Upper lobe of left lung (tissue), 6 donors: ENCODE measurements around the gene ITPKB. TPM values are rescaled to one million over a fixed set of nuclear protein-coding genes. Genes with fewer than 3 reads are reported as not detected.
"Not testable (repeated sequence)": the region's sequence is repeated elsewhere in the genome, so short reads cannot be mapped to it uniquely, and the experiment has no call there.

ENCODE experiments used
- ATAC-seq, 2 donors: fragments of 200-7000 bp; cut with Tn5 transposase; one replicate each; pipeline ENCODE4 v1.9.1; 2022; ENCODE audit warnings: mild to moderate bottlenecking in 2 of 2, moderate library complexity in 2 of 2; ENCODE audit not compliant: low FRiP score in 2 of 2
- DNase-seq, 2 donors: peaks; one replicate each; pipeline ENCODE4 v3.0.0-alpha.2; 2019 to 2020
- H3K27ac ChIP-seq, 4 donors: fragments of 200-600 bp; sonication (generic); one replicate each; pipeline ENCODE4 v1.5.1; 2016 to 2019
- H3K27me3 ChIP-seq, 4 donors: fragments of 200-600 bp; sonication (generic); one replicate each; pipeline ENCODE4 v1.5.1; 2017 to 2019
- H3K36me3 ChIP-seq, 4 donors: fragments of 200-600 bp; sonication (generic); one replicate each; pipeline ENCODE4 v1.5.1; 2016 to 2019
- H3K4me1 ChIP-seq, 4 donors: fragments of 200-600 bp; sonication (generic); one replicate each; pipeline ENCODE4 v1.5.1; 2018 to 2019
- H3K4me3 ChIP-seq, 4 donors: fragments of 200-600 bp; sonication (generic); one replicate each; pipeline ENCODE4 v1.5.1; 2017 to 2019; ENCODE audit warnings: mild to moderate bottlenecking in 2 of 4, moderate library complexity in 1 of 4
- H3K9me3 ChIP-seq, 4 donors: fragments of 200-600 bp; sonication (generic); one replicate each; pipeline ENCODE4 v1.5.1; 2018 to 2019
- CTCF ChIP-seq, 6 experiments: fragments of 450-650 bp in 4 of 6; fragments of 200-600 bp in 2 of 6; sonication (generic) in 2 of 6; IDR thresholded peaks; one replicate each; pipeline ENCODE4 v1.5.1; 2016 to 2019; ENCODE audit warnings: antibody characterized with exemption in 6 of 6
- EP300 ChIP-seq, 4 donors: sonication (generic); formaldehyde crosslinking; IDR thresholded peaks; one replicate each; pipeline ENCODE4 v1.5.1; 2017; ENCODE audit warnings: antibody characterized with exemption in 4 of 4, control low read depth in 2 of 4
- POLR2A ChIP-seq, 4 donors: fragments of 450-650 bp; IDR thresholded peaks; one replicate each; pipeline ENCODE4 v1.5.1; 2016 to 2017; ENCODE audit warnings: antibody characterized with exemption in 4 of 4, mild to moderate bottlenecking in 2 of 4
- POLR2AphosphoS5 ChIP-seq, 2 donors: sonication (generic); formaldehyde crosslinking; IDR thresholded peaks; one replicate each; pipeline ENCODE4 v1.5.1; 2017; ENCODE audit warnings: antibody characterized with exemption in 2 of 2
- WGBS, 2 donors: methylation state at CpG; one replicate each; pipeline ENCODE4 v1.1.5; 2017 to 2018; 5-methylcytosine and 5-hydroxymethylcytosine counted together
- total RNA-seq, 6 donors: library from RNA; depleted of rRNA in 4 of 6; stranded (reverse); fragments of >200 nt in 4 of 6; gene quantifications; one replicate each; pipeline versions ENCODE4 v1.1.0 to v1.2.1, GENCODE V29; 2016 to 2021
- donor health status: DM: no; HTN: no; CAD: no; lungs with moderate emphysema.
- donor health status: DM: no; HTN: yes; CAD: no; lungs with severe emphysema.

ITPKB gene
- total RNA-seq, 6 donors from 2014 or later = 19.8 to 62.9 (median 45.8) TPM

GRCh38 chr1:226615876-226616275, 123.2 kb downstream of the ITPKB start:
- ATAC-seq (no peak), DNase-seq (no peak)
- Histone ChIP-seq H3K27me3 (no peaks in the 10 kb centered on the region), H3K27ac (no peak overlapping the region), H3K4me1 (no peaks in the 10 kb centered on the region), H3K9me3 (no peaks in the 10 kb centered on the region), H3K36me3 (no peaks in the 10 kb centered on the region), H3K4me3 (no peak overlapping the region)
- 91 to 94% methylated on average over 9 of the region's 9 CpGs for WGBS, 2 donors
- TF ChIP-seq POLR2AphosphoS5 (IDR thresholded peaks at IDR 0.05) (no peak), EP300 (IDR thresholded peaks at IDR 0.05) (no peak), CTCF (IDR thresholded peaks at IDR 0.05) (no peak), POLR2A (IDR thresholded peaks at IDR 0.05) (no peak)

DNA sequence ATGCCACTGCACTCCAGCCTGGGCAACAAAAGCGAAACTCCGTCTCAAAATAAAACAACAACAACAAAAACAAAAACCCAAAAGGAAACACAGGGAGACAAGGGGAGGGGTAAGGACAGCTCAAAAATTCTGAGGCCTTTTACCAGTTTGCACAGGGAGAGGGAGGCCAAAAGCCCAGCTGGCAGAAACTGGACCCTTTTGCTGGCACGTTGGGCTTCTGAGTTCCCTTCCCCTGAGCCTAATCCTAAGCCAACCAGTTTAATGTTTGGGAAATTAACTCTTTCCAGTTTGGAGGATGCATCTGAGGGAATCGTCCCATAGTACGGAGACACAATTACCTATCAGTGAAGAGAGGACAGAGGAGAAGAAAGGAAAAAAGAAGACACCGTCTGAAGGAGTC, 127.1 kb downstream of the ITPKB start:
- not testable (repeated sequence) for H3K4me3 ChIP-seq, H3K9me3 ChIP-seq, H3K27me3 ChIP-seq, H3K27ac ChIP-seq, DNase-seq, H3K4me1 ChIP-seq, ATAC-seq, H3K36me3 ChIP-seq
- 86 to 94% methylated on average over 6 of the region's 6 CpGs for WGBS, 2 donors

DNA sequence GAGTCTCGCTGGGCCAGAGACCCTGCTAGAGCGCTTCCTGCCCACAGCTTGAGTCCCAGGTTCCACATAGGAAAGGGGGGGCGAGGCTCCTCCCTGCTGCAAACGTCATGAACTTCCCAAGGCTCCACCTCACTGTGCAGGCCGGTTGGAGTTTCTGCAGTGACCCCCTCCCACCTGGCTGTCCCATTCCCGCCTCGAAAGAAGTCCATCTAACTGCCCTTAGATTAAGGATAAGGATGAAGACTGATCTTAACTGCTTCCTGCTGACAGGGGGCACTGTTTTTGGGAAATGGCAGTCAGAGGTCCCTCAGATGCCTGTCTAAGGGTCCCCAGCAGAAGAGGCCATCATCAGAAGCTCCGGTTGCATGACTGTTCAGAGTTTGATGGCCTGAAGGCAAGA, 127.8 kb downstream of the ITPKB start:
- no peaks in the 10 kb centered on the region for H3K27me3 ChIP-seq
- no peak overlapping the region for H3K4me3 ChIP-seq
- no peak for DNase-seq
- no peaks in the 10 kb centered on the region for H3K9me3 ChIP-seq
- no peak for ATAC-seq
- H3K27ac ChIP-seq = no peak overlapping the region
- 64 to 69% methylated on average over 8 of the region's 8 CpGs for WGBS, 2 donors
- H3K36me3 ChIP-seq = no peaks in the 10 kb centered on the region
- TF ChIP-seq CTCF (IDR thresholded peaks at IDR 0.05) = no peak
- TF ChIP-seq EP300 (IDR thresholded peaks at IDR 0.05) = no peak
- TF ChIP-seq POLR2AphosphoS5 (IDR thresholded peaks at IDR 0.05) = no peak
- no peak for TF ChIP-seq POLR2A (IDR thresholded peaks at IDR 0.05)
- no peaks in the 10 kb centered on the region for H3K4me1 ChIP-seq

DNA sequence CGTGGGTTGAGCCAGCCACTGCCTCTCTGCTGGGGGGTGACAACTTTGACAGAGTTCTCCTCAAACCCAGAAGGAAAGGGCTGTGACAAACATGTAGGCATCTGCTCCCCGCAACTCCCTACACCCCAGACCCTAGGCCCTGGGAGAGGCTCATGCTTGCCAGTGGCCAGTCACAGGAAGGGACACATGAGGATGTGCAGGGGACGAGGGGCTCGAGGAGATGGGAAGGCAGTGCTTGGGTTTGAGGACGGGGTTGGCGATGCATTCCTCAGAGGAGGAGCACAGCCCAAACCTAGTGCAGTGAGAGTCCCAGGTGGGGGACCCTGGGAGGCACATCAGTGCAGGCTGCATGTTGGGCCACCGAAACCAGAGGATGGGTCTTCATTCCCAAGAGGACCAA, 128.4 kb downstream of the ITPKB start:
- TF ChIP-seq EP300 (IDR thresholded peaks at IDR 0.05) (no peak), POLR2AphosphoS5 (IDR thresholded peaks at IDR 0.05) (no peak), POLR2A (IDR thresholded peaks at IDR 0.05) (no peak), CTCF (IDR thresholded peaks at IDR 0.05) (no peak)
- ATAC-seq (no peak), DNase-seq (no peak)
- no peak overlapping the region for H3K4me3 ChIP-seq
- H3K36me3 ChIP-seq = no peaks in the 10 kb centered on the region
- H3K9me3 ChIP-seq = no peaks in the 10 kb centered on the region
- no peaks in the 10 kb centered on the region for H3K4me1 ChIP-seq
- no peaks in the 10 kb centered on the region for H3K27me3 ChIP-seq
- 90 to 92% methylated on average over 6 to 7 of the region's 7 CpGs for WGBS, 2 donors
- H3K27ac ChIP-seq = no peak overlapping the region

GRCh38 chr1:226609836-226610455, 129.1 kb downstream of the ITPKB start:
- no peak for TF ChIP-seq CTCF (IDR thresholded peaks at IDR 0.05)
- no peak for TF ChIP-seq POLR2A (IDR thresholded peaks at IDR 0.05)
- Histone ChIP-seq H3K27me3 (no peaks in the 10 kb centered on the region), H3K4me1 (no peaks in the 10 kb centered on the region), H3K9me3 (no peaks in the 10 kb centered on the region), H3K4me3 (no peak overlapping the region), H3K27ac (no peak overlapping the region), H3K36me3 (no peaks in the 10 kb centered on the region)
- DNase-seq = no peak
- WGBS, 2 donors = 81 to 93% methylated on average over 5 to 11 of the region's 11 CpGs
- ATAC-seq = no peak
